Right lobe of liver (tissue), 4 donors: ENCODE data around the gene MED31.

Source experiments
- CTCF ChIP-seq, 4 donors: fragments of 200-600 bp in 3 of 4; fragments of 450-650 bp in 1 of 4; IDR thresholded peaks; one replicate each; pipeline versions ENCODE4 v1.5.1 to v1.8.0; 2016 to 2022; ENCODE audit warnings: antibody characterized with exemption in 4 of 4, mild to moderate bottlenecking in 2 of 4
- POLR2A ChIP-seq: fragments of 450-650 bp; IDR thresholded peaks from one replicate; pipeline ENCODE4 v1.6.1; 2017; ENCODE audit warnings: antibody characterized with exemption, mild to moderate bottlenecking
- donor health status: DM: no; HTN: no; CAD: no.
- donor health status: DM: no; HTN: no; CAD: no.
- donor health status: DM: no; HTN: yes; CAD: no.

GRCh38 chr17:6666557-6666956 lies 15.2 kb upstream of the MED31 start:
- TF ChIP-seq CTCF (IDR thresholded peaks at IDR 0.05) (no peak), POLR2A (no peak)
